Spleen (tissue), 11 donors: ENCODE results near the gene LRBA. TPM values are rescaled to one million over a fixed set of nuclear protein-coding genes. Genes with fewer than 3 reads are reported as not detected.
"Not testable (repeated sequence)": the region's sequence is repeated elsewhere in the genome, so short reads cannot be mapped to it uniquely, and the experiment has no call there.

ENCODE experiments used
- DNase-seq: peaks from one replicate; pipeline ENCODE4 v3.0.0-alpha.2; 2020
- H3K27ac ChIP-seq, 8 donors: fragments of 200-600 bp; sonication (generic) in 7 of 8; 1 replicate in 4 of 8; 2 replicates in 4 of 8; pipeline versions ENCODE4 v1.5.0 to v1.8.0; 2016 to 2021; ENCODE audit warnings: inconsistent platforms in 4 of 8, mild to moderate bottlenecking in 4 of 8, moderate library complexity in 1 of 8
- H3K27me3 ChIP-seq, 7 donors: fragments of 200-600 bp; sonication (generic) in 6 of 7; replicated peaks in 1 of 7; 1 replicate in 4 of 7; 2 replicates in 3 of 7; pipeline versions ENCODE4 v1.5.0 to v1.8.0; 2016 to 2021; ENCODE audit warnings: inconsistent platforms in 3 of 7, mild to moderate bottlenecking in 1 of 7
- H3K36me3 ChIP-seq, 6 donors: fragments of 200-600 bp; sonication (generic) in 5 of 6; 1 replicate in 4 of 6; 2 replicates in 2 of 6; pipeline versions ENCODE4 v1.5.0 to v1.8.0; 2016 to 2021; ENCODE audit warnings: inconsistent platforms in 2 of 6
- H3K4me1 ChIP-seq, 6 donors: fragments of 200-600 bp; sonication (generic) in 5 of 6; 1 replicate in 3 of 6; 2 replicates in 3 of 6; pipeline versions ENCODE4 v1.5.0 to v1.8.0; 2016 to 2021; ENCODE audit warnings: inconsistent platforms in 3 of 6
- H3K4me3 ChIP-seq, 8 donors: fragments of 200-600 bp; sonication (generic) in 7 of 8; 1 replicate in 4 of 8; 2 replicates in 4 of 8; pipeline versions ENCODE4 v1.5.0 to v1.8.0; 2016 to 2021; ENCODE audit warnings: inconsistent platforms in 4 of 8, mild to moderate bottlenecking in 4 of 8, moderate library complexity in 2 of 8
- H3K9me3 ChIP-seq, 8 donors: fragments of 200-600 bp; sonication (generic) in 7 of 8; 1 replicate in 4 of 8; 2 replicates in 4 of 8; pipeline versions ENCODE4 v1.5.0 to v1.8.0; 2016 to 2021; ENCODE audit warnings: inconsistent platforms in 4 of 8
- POLR2A ChIP-seq, 3 donors: fragments of 450-650 bp; IDR thresholded peaks; one replicate each; pipeline ENCODE4 v1.5.1; 2017; ENCODE audit warnings: antibody characterized with exemption in 3 of 3, mild to moderate bottlenecking in 1 of 3
- WGBS, 5 donors: extraction: QIAGEN DNeasy Blood & Tissue Kit in 3 of 5; methylation state at CpG; one replicate each; pipeline versions ENCODE4 v1.1.5 to v1.1.7; 2013 to 2018; 5-methylcytosine and 5-hydroxymethylcytosine counted together
- intact Hi-C: fragments of 100-400 bp; cut with DNase I; formaldehyde crosslinking; loops from one replicate; pipeline ENCODE4 v1.15.0; 2023; ENCODE audit warnings: low total_unique reads
- polyA plus RNA-seq, 3 donors: library from polyadenylated mRNA; stranded (reverse); fragments of 200-250 nt; gene quantifications; one replicate each; pipeline ENCODE4 v1.2.1, GENCODE V29; 2013
- total RNA-seq, 7 donors: library from RNA; depleted of rRNA in 3 of 7; stranded (reverse); fragments of >200 nt in 3 of 7; fragmentation: NEBNext Ultra II Directional in 4 of 7; extraction: Animal tissue kit (Norgen Biotek cat#: 25700) in 4 of 7; gene quantifications; one replicate each; pipeline versions ENCODE4 v1.1.0 to v1.2.1, GENCODE V29; 2016 to 2021
- TF ChIP-seq, protein P1 (sequence below), 11 experiments: fragments of 200-600 bp in 7 of 11; fragments of 450-650 bp in 4 of 11; sonication (generic) in 4 of 11; IDR thresholded peaks in 8 of 11; conservative IDR thresholded peaks in 3 of 11; 1 replicate in 7 of 11; 2 replicates in 4 of 11; pipeline versions ENCODE4 v1.4.0 to v1.8.0; 2016 to 2021; ENCODE audit warnings: antibody characterized with exemption in 11 of 11, inconsistent platforms in 4 of 11, mild to moderate bottlenecking in 1 of 11
- donor health status: healthy with polysubstance abuse.
- donor health status: DM: no; HTN: no; CAD: no; lungs with moderate emphysema.
- donor health status: DM: no; HTN: no; CAD: no.
- donor health status: Bipolar disorder and iron deficiency.
- donor health status: healthy.
- donor health status: DM: no; HTN: no; CAD: no.
- donor health status: DM: yes; HTN: yes; CAD: no.

LRBA gene
- total and polyA plus RNA-seq, 10 donors, result 8.2 to 84.9 (median 50.5) TPM

DNA sequence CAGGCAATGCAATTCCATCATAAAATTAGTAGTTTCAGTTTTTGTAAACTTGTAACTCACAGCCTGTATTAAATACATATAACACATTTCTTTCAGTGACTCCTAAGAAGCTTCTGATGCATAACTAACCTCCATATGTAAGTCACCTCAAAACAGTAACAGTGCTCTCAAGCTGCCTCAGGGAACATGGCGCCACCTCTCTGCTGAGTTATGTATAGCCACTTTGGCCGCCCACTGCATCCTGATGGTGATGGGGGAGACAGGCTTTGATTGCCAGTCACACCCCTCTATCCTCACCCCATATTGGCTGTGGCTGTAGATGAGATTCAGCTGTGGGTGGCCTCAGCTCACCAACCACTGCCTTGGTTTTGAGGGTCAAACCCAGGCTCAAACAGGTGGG is 54.3 kb downstream of the LRBA start:
- H3K27ac ChIP-seq, result no peak overlapping the region
- H3K4me3 ChIP-seq, result no peak overlapping the region
- TF ChIP-seq, protein P1, sequence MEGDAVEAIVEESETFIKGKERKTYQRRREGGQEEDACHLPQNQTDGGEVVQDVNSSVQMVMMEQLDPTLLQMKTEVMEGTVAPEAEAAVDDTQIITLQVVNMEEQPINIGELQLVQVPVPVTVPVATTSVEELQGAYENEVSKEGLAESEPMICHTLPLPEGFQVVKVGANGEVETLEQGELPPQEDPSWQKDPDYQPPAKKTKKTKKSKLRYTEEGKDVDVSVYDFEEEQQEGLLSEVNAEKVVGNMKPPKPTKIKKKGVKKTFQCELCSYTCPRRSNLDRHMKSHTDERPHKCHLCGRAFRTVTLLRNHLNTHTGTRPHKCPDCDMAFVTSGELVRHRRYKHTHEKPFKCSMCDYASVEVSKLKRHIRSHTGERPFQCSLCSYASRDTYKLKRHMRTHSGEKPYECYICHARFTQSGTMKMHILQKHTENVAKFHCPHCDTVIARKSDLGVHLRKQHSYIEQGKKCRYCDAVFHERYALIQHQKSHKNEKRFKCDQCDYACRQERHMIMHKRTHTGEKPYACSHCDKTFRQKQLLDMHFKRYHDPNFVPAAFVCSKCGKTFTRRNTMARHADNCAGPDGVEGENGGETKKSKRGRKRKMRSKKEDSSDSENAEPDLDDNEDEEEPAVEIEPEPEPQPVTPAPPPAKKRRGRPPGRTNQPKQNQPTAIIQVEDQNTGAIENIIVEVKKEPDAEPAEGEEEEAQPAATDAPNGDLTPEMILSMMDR (IDR thresholded peaks at IDR 0.05 in 8 of 11, conservative IDR thresholded peaks at IDR 0.05 in 3 of 11), result peak in 4 of 11 experiments; percentile 19 to 53 (median 25)
- TF ChIP-seq POLR2A (IDR thresholded peaks at IDR 0.05), result no peak
- 73 to 87% (median 78%) methylated on average over 2 of the region's 2 CpGs for WGBS, 5 donors
- peaks cover 0 to 22% (median 0%) of the 10 kb centered on the region in 6 donors for H3K36me3 ChIP-seq
- peaks cover 0 to 34% (median 27%) of the 10 kb centered on the region in 8 donors for H3K9me3 ChIP-seq
- no peak for DNase-seq
- intact Hi-C loops, result no loop called here
- peaks cover 0 to 8% (median 0%) of the 10 kb centered on the region in 6 donors for H3K4me1 ChIP-seq
- no peaks in the 10 kb centered on the region for H3K27me3 ChIP-seq

DNA sequence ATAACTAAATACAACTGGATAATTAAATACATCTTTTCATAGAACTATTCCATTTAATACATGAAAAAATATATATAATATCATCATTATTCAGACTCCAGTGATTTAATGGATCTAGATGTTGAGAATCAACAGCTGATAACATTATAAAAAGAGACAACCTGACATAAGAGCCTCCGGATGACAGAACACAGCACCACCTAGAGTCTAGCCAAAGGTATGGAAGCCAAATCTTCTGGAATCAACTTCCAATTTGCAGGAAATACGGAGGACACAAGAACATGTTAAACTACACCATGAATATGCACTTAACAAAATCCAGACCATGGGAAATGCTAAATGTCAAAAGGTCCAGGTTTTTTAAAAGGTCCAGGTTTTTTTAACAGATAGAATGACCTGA is 55.0 kb downstream of the LRBA start:
- H3K4me3 ChIP-seq, result no peak overlapping the region
- DNase-seq, result no peak
- TF ChIP-seq, protein P1 (IDR thresholded peaks at IDR 0.05 in 8 of 11, conservative IDR thresholded peaks at IDR 0.05 in 3 of 11), result peak in 2 of 11 experiments; percentile 9 to 21
- no peak for TF ChIP-seq POLR2A (IDR thresholded peaks at IDR 0.05)
- peaks cover 0 to 22% (median 0%) of the 10 kb centered on the region in 6 donors for H3K36me3 ChIP-seq
- peaks cover 0 to 34% (median 27%) of the 10 kb centered on the region in 8 donors for H3K9me3 ChIP-seq
- H3K27me3 ChIP-seq, result no peaks in the 10 kb centered on the region
- no peak overlapping the region for H3K27ac ChIP-seq
- WGBS, 5 donors, result 79 to 91% (median 86%) methylated on average over 2 of the region's 2 CpGs
- H3K4me1 ChIP-seq, result peaks cover 0 to 8% (median 0%) of the 10 kb centered on the region in 6 donors
- intact Hi-C loops, result no loop called here

DNA sequence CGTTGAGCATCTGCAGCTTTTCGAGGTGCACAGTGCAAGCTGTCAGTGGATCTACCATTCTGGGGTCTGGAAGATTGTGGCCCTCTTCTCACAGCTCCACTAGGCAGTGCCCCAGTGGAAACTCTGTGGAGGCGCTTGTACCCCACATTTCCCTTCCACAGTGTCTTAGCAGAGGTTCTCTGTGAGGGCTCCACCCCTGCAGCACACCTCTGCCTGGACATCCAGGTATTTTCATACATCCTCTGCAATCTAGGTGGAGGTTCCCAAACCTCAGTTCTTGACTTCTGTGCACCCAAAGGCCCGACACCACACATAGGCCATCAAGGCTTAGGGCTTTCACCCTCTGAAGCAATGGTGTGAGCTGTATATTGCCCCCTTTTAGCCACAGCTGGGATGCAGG is 57.1 kb downstream of the LRBA start:
- DNase-seq, H3K4me1 ChIP-seq, H3K4me3 ChIP-seq, intact Hi-C loops, H3K27ac ChIP-seq, H3K27me3 ChIP-seq: not testable (repeated sequence)
- peaks cover 0 to 22% (median 0%) of the 10 kb centered on the region in 6 donors for H3K36me3 ChIP-seq
- H3K9me3 ChIP-seq, result peaks cover 0 to 41% (median 27%) of the 10 kb centered on the region in 8 donors
- WGBS, 5 donors, result 91 to 100% (median 98%) methylated on average over 3 to 4 of the region's 4 CpGs

DNA sequence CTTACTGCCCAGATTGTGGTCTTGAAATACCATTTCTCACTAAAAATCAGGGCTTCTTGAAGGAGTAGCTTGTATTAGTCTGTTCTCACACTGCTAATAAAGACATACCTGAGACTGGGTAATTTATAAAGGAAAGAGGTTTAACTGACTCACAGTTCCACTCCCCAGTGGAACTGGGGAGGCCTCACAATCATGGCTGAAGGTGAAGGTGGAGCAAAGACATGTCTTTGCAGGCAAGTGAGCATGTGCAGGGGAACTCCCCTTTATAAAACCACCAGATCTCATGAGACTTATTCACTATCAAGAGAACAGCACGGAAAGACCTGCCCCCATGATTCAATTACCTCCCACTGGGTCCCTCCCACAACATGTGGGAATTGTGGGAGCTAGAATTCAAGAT is 58.0 kb downstream of the LRBA start:
- H3K4me1 ChIP-seq, intact Hi-C loops, DNase-seq, H3K27ac ChIP-seq, H3K27me3 ChIP-seq, H3K4me3 ChIP-seq: not testable (repeated sequence)
- peaks cover 0 to 22% (median 0%) of the 10 kb centered on the region in 6 donors for H3K36me3 ChIP-seq
- WGBS, 5 donors, result 73 to 90% (median 83%) methylated on average over 1 of the region's 1 CpG
- peaks cover 0 to 41% (median 27%) of the 10 kb centered on the region in 8 donors for H3K9me3 ChIP-seq

DNA sequence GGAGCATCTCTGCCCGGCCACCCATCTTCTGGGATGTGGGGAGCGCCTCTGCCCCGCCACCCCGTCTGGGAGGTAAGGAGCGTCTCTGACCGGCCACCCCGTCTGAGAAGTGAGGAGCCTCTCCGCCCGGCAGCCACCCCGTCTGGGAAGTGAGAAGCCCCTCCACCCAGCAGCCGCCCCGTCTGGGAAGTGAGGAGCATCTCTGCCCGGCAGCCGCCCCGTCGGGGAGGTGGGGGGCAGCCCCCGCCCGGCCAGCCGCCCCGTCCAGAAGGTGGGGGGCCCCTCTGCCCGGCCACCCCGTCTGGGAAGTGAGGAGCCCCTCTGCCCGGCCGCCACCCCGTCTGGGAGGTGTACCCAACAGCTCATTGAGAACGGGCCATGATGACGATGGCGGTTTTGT is 61.2 kb downstream of the LRBA start:
- H3K4me1 ChIP-seq, result peaks cover 0 to 31% (median 11%) of the 10 kb centered on the region in 6 donors
- peaks cover 0 to 20% (median 0%) of the 10 kb centered on the region in 6 donors for H3K36me3 ChIP-seq
- DNase-seq, H3K27me3 ChIP-seq, intact Hi-C loops, H3K4me3 ChIP-seq, H3K27ac ChIP-seq: not testable (repeated sequence)
- peaks cover 0 to 36% (median 22%) of the 10 kb centered on the region in 8 donors for H3K9me3 ChIP-seq
- WGBS, 5 donors, result 97 to 99% (median 98%) methylated on average over 8 to 28 of the region's 28 CpGs
